ENCODE measurements around the gene NAGLU. TPM values are rescaled to one million over a fixed set of nuclear protein-coding genes. Genes with fewer than 3 reads are reported as not detected.

Gene NAGLU
- total RNA-seq, result 26.3 and 27.0 TPM in 2 replicates

GRCh38 chr17:42536048-42536371 is at the start of gene NAGLU:
Gene NAGLU (plus strand): TSS chr17:42536241. CDS start chr17:42536273, 32 bp downstream.

GRCh38 chr17:42552736-42553135 is 16.7 kb downstream of the NAGLU start, which contains the start of gene HSD17B1:
Gene HSD17B1 (plus strand): TSS chr17:42552923. CDS start chr17:42552934, 11 bp downstream.

GRCh38 chr17:42561897-42562387 is 25.9 kb downstream of the NAGLU start, which contains the start of gene COASY:
Gene COASY (plus strand): TSS chr17:42562148. CDS start chr17:42562623, 475 bp downstream.

GRCh38 chr17:42566883-42567573 is 31.0 kb downstream of the NAGLU start, which contains the start of gene MLX:
Gene MLX (plus strand): TSS chr17:42567100. CDS start chr17:42567125, 25 bp downstream.

GRCh38 chr17:42577532-42578281 is 41.7 kb downstream of the NAGLU start, which contains the start of gene PSMC3IP:
Gene PSMC3IP (minus strand): TSS chr17:42577729. CDS start chr17:42577686, 43 bp downstream.

Other genes with a start within 250 kb of the NAGLU start
- gene STAT5A, start 247.7 kb upstream of the NAGLU start, total RNA-seq, result 20.2 and 26.6 TPM in 2 replicates
- gene STAT3, start 147.8 kb upstream of the NAGLU start, total RNA-seq, result 99.1 and 133 TPM in 2 replicates
- 422 and 452 TPM in 2 replicates for gene CAVIN1, start 113.0 kb upstream of the NAGLU start, total RNA-seq
- gene ATP6V0A1, start 77.4 kb upstream of the NAGLU start, total RNA-seq, result 46.5 and 57.3 TPM in 2 replicates
- gene HSD17B1, start 16.7 kb downstream of the NAGLU start, total RNA-seq, result 0.83 and 0.85 TPM in 2 replicates
- gene COASY, start 25.9 kb downstream of the NAGLU start, total RNA-seq, result 6.8 and 8.9 TPM in 2 replicates
- gene MLX, start 30.9 kb downstream of the NAGLU start, total RNA-seq, result 28.9 and 32.3 TPM in 2 replicates
- 2.0 and 2.9 TPM in 2 replicates for gene PSMC3IP, start 41.5 kb downstream of the NAGLU start, total RNA-seq
- gene RETREG3, start 73.1 kb downstream of the NAGLU start, total RNA-seq, result 60.9 and 72.4 TPM in 2 replicates
- gene TUBG1, start 73.4 kb downstream of the NAGLU start, total RNA-seq, result 13.2 and 15.2 TPM in 2 replicates
- 5.4 and 7.2 TPM in 2 replicates for gene TUBG2, start 123.0 kb downstream of the NAGLU start, total RNA-seq
- gene PLEKHH3, start 140.8 kb downstream of the NAGLU start, total RNA-seq, result 8.2 and 9.0 TPM in 2 replicates
- gene CCR10, start 145.6 kb downstream of the NAGLU start, total RNA-seq, result 1.4 and 1.8 TPM in 2 replicates
- gene CNTNAP1, start 146.3 kb downstream of the NAGLU start, total RNA-seq, result 19.9 and 21.9 TPM in 2 replicates
- gene EZH1, start 208.8 kb downstream of the NAGLU start, total RNA-seq, result 11.7 and 14.7 TPM in 2 replicates
- 0.09 and 0.14 TPM in 2 replicates for gene RAMP2, start 225.0 kb downstream of the NAGLU start, total RNA-seq
- 55.7 and 57.5 TPM in 2 replicates for gene VPS25, start 237.2 kb downstream of the NAGLU start, total RNA-seq
- gene WNK4, start 244.4 kb downstream of the NAGLU start, total RNA-seq, result 0.28 and 1.7 TPM in 2 replicates

Data from smooth muscle cell of bladder (primary cell).